PFSK-1 (cell line): ENCODE measurements around the gene KSR1.

Experiments used
- POLR2AphosphoS5 ChIP-seq: IDR thresholded peaks from 2 replicates; pipeline ENCODE4 v1.6.1; 2012; ENCODE audit warnings: low read depth, mild to moderate bottlenecking, control low read depth, low read length, moderate library complexity
- TF ChIP-seq, protein P1 (sequence below), 2 experiments: IDR thresholded peaks; 2 replicates each; pipeline versions ENCODE4 v1.6.1 to v1.8.0; 2011 to 2012; ENCODE audit warnings: low read depth in 2 of 2, low read length in 2 of 2, control low read depth in 1 of 2, inconsistent platforms in 1 of 2, mild to moderate bottlenecking in 1 of 2, moderate library complexity in 1 of 2; ENCODE audit not compliant: insufficient read depth in 1 of 2

DNA sequence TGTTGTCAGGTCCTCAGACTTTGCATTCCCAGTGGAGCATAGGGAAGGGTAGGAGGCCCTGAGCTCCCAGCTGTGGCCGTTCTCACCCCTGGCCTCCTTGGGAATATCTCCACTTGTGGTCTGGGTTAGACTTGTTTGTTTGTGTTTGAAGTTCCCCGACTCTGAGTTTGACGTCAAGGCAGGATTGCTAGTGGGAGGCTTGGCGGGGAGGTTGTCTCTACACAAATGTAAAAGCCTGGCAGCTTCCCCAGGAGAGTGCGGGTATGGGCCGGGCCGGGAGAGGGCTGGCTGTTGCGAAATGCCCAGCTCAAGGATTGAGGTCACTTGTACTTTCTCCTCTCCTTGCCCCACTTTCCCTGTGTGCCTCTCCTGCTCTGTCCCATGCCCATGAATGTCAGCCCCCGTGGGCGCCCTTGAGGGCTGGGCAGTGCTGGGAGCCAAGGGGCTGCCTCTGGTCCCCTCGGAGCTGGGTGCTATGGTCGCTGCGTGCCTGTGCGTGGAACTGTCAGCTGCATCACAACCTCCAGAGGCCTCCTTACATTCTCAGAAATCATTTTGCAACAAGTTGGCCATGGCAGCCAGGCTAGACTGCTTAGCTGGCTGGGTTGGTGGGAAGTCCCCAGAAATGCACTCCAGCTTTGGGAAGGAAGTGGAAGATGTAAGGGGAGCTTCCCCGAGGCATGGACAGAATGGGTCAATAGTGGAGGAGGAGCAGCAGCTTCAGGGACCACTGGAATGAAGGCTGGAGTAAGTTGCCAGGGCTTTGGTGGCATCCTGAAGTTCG is 84.3 kb downstream of the KSR1 start:
- TF ChIP-seq, protein P1, sequence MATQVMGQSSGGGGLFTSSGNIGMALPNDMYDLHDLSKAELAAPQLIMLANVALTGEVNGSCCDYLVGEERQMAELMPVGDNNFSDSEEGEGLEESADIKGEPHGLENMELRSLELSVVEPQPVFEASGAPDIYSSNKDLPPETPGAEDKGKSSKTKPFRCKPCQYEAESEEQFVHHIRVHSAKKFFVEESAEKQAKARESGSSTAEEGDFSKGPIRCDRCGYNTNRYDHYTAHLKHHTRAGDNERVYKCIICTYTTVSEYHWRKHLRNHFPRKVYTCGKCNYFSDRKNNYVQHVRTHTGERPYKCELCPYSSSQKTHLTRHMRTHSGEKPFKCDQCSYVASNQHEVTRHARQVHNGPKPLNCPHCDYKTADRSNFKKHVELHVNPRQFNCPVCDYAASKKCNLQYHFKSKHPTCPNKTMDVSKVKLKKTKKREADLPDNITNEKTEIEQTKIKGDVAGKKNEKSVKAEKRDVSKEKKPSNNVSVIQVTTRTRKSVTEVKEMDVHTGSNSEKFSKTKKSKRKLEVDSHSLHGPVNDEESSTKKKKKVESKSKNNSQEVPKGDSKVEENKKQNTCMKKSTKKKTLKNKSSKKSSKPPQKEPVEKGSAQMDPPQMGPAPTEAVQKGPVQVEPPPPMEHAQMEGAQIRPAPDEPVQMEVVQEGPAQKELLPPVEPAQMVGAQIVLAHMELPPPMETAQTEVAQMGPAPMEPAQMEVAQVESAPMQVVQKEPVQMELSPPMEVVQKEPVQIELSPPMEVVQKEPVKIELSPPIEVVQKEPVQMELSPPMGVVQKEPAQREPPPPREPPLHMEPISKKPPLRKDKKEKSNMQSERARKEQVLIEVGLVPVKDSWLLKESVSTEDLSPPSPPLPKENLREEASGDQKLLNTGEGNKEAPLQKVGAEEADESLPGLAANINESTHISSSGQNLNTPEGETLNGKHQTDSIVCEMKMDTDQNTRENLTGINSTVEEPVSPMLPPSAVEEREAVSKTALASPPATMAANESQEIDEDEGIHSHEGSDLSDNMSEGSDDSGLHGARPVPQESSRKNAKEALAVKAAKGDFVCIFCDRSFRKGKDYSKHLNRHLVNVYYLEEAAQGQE (IDR thresholded peaks at IDR 0.05; ENCODE audit: insufficient read depth in 1 of 2, low read depth in 2 of 2, low read length in 2 of 2), result no peak
- no peak for TF ChIP-seq POLR2AphosphoS5
